ENCODE results near the gene SLC25A19.

DNA sequence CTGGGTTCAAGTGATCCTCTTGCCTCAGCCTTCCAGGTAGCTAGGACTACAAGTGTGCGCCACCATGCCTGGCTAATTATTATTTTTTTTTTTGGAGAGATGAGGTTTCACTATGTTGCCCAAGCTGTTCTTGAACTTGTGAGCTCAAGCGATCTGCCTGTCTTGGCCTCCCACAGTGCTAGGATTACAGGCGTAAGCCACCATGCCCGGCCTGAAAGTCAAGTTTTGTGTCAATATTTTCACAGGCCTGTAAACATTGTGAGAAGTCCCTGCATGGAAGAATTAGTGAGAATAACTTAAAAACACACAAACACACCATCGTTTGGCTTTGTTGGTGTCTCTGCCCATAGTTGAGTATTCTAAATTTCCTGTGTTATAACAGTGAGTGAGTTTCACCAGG, 61.5 kb downstream of the SLC25A19 start:
- TF ChIP-seq SP1 (IDR thresholded peaks at IDR 0.05; ENCODE audit: low read depth, low read length) (no peak), EGR1 (IDR thresholded peaks at IDR 0.05; ENCODE audit: borderline replicate concordance, low read depth, low read length) (no peak), EP300 (IDR thresholded peaks at IDR 0.05; ENCODE audit: borderline replicate concordance in 1 of 2, low read depth in 2 of 2, low read length in 2 of 2) (no peak), POLR2A (IDR thresholded peaks at IDR 0.05; ENCODE audit: control extremely low read depth in 1 of 2, low read depth in 2 of 2, low read length in 2 of 2) (no peak), SP2 (IDR thresholded peaks at IDR 0.05; ENCODE audit: low read length) (no peak), BRCA1 (IDR thresholded peaks at IDR 0.05; ENCODE audit: low read depth, low read length) (no peak), JUND (IDR thresholded peaks at IDR 0.05; ENCODE audit: low read length) (no peak), MAX (IDR thresholded peaks at IDR 0.05) (no peak), TEAD4 (IDR thresholded peaks at IDR 0.05; ENCODE audit: low read depth, low read length) (no peak)
- TF ChIP-seq, protein P1, sequence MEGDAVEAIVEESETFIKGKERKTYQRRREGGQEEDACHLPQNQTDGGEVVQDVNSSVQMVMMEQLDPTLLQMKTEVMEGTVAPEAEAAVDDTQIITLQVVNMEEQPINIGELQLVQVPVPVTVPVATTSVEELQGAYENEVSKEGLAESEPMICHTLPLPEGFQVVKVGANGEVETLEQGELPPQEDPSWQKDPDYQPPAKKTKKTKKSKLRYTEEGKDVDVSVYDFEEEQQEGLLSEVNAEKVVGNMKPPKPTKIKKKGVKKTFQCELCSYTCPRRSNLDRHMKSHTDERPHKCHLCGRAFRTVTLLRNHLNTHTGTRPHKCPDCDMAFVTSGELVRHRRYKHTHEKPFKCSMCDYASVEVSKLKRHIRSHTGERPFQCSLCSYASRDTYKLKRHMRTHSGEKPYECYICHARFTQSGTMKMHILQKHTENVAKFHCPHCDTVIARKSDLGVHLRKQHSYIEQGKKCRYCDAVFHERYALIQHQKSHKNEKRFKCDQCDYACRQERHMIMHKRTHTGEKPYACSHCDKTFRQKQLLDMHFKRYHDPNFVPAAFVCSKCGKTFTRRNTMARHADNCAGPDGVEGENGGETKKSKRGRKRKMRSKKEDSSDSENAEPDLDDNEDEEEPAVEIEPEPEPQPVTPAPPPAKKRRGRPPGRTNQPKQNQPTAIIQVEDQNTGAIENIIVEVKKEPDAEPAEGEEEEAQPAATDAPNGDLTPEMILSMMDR (IDR thresholded peaks at IDR 0.05; ENCODE audit: control extremely low read depth in 1 of 3, insufficient read depth in 1 of 3, low read depth in 1 of 3, low read length in 3 of 3), result no peak
